Mononuclear cell (primary cell): ENCODE measurements around the gene WDR1. TPM values are rescaled to one million over a fixed set of nuclear protein-coding genes. Genes with fewer than 3 reads are reported as not detected.

Experiments
- H3K27me3 ChIP-seq: 2 replicates; pipeline ENCODE4 v1.6.0; 2011; ENCODE audit warnings: low read length, control low read depth; ENCODE audit not compliant: insufficient read depth
- H3K4me1 ChIP-seq: 2 replicates; pipeline ENCODE4 v1.5.1; 2011; ENCODE audit warnings: mild to moderate bottlenecking, low read length, control low read depth; ENCODE audit not compliant: insufficient read depth
- H3K4me3 ChIP-seq: 2 replicates; pipeline ENCODE4 v1.5.1; 2011; ENCODE audit warnings: mild to moderate bottlenecking, low read length, moderate library complexity
- H3K9me3 ChIP-seq: 2 replicates; pipeline ENCODE4 v1.5.1; 2011; ENCODE audit warnings: low read depth, mild to moderate bottlenecking, control low read depth, low read length
- total RNA-seq: library from RNA; depleted of rRNA; stranded (reverse); fragments of >200 nt; gene quantifications from one replicate; pipeline ENCODE4 v1.2.3, GENCODE V29; 2012

The WDR1 gene
- total RNA-seq, 1 donor: 135 TPM

DNA sequence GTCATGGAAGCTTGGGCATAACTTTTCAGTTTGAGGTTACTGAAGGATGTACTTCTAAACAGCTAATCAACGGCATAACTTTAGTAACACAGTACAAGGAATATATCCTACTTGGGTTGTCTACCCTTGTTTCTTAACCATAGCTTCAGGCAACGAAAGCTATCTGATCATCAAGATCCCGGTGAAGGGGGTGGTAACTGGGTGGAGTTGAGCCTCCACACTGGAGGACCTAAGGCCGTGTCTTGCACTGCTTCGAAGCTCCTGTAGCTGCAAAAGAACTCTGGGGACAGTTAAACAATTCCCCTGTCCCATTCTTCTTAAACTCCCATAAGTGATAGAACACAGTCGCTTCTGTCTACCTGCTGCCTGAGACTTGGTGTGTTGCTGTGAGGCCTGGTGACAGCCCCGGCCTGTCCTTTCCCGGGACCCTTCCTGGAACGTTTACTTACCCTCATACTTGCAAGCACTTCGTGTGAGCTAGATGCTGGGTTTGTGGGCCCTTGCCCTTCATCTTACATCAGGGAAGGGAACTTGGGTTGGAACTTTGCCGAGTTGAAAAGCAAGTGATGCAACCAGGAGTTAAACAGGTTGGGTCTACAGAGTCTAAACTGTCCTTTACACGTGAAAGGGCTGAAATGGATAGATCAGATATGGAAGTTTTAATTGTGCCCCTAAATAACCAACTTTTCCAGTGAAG is 5.8 kb upstream of the WDR1 start:
- Histone ChIP-seq H3K4me3 (no peak overlapping the region), H3K4me1 (peaks cover 33% of the 10 kb centered on the region), H3K27me3 (no peaks in the 10 kb centered on the region), H3K9me3 (no peaks in the 10 kb centered on the region)

GRCh38 chr4:10121568-10122208 is 5.1 kb upstream of the WDR1 start:
- peaks cover 36% of the 10 kb centered on the region for H3K4me1 ChIP-seq
- H3K27me3 ChIP-seq: no peaks in the 10 kb centered on the region
- H3K4me3 ChIP-seq: no peak overlapping the region
- no peaks in the 10 kb centered on the region for H3K9me3 ChIP-seq

- Histone ChIP-seq H3K27me3 (no peaks in the 10 kb centered on the region), H3K9me3 (no peaks in the 10 kb centered on the region), H3K4me1 (peaks cover 36% of the 10 kb centered on the region), H3K4me3 (no peak overlapping the region)
Observed at GRCh38 chr4:10120943-10121567, 4.5 kb upstream of the WDR1 start.

DNA sequence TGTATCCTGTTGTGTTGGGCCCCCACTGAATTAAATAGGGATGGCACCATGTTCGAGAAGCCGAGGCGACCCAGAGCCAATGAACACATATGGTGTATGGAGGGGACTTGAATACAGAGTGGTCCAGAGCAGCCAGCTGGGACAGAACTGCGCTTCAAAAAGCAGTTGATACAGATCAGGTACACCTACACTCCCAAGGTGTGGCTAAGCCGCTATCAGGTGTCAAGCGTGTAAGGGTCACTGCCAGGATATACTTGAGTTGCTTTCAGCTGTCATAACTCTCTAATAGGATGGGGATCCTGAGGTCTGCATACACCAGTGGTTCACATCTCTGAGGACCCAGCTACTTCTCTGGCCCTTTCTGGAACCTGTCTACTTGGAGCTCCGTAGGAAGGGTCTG is 3.2 kb upstream of the WDR1 start:
- Histone ChIP-seq H3K4me3 (no peak overlapping the region), H3K27me3 (no peaks in the 10 kb centered on the region), H3K4me1 (peaks cover 46% of the 10 kb centered on the region), H3K9me3 (no peaks in the 10 kb centered on the region)

- Histone ChIP-seq H3K27me3 (no peaks in the 10 kb centered on the region), H3K9me3 (no peaks in the 10 kb centered on the region), H3K4me1 (peaks cover 46% of the 10 kb centered on the region), H3K4me3 (no peak overlapping the region)
Observed at GRCh38 chr4:10119278-10119677, 2.7 kb upstream of the WDR1 start.

GRCh38 chr4:10118048-10119004 is 1.7 kb upstream of the WDR1 start:
- H3K4me1 ChIP-seq: peaks cover 46% of the 10 kb centered on the region
- no peaks in the 10 kb centered on the region for H3K9me3 ChIP-seq
- H3K27me3 ChIP-seq: no peaks in the 10 kb centered on the region
- no peak overlapping the region for H3K4me3 ChIP-seq

- Histone ChIP-seq H3K4me3 (peak overlapping the region; percentile 78), H3K27me3 (no peaks in the 10 kb centered on the region), H3K4me1 (peaks cover 54% of the 10 kb centered on the region)
Observed at GRCh38 chr4:10117359-10118047, 904 bp upstream of the WDR1 start.

DNA sequence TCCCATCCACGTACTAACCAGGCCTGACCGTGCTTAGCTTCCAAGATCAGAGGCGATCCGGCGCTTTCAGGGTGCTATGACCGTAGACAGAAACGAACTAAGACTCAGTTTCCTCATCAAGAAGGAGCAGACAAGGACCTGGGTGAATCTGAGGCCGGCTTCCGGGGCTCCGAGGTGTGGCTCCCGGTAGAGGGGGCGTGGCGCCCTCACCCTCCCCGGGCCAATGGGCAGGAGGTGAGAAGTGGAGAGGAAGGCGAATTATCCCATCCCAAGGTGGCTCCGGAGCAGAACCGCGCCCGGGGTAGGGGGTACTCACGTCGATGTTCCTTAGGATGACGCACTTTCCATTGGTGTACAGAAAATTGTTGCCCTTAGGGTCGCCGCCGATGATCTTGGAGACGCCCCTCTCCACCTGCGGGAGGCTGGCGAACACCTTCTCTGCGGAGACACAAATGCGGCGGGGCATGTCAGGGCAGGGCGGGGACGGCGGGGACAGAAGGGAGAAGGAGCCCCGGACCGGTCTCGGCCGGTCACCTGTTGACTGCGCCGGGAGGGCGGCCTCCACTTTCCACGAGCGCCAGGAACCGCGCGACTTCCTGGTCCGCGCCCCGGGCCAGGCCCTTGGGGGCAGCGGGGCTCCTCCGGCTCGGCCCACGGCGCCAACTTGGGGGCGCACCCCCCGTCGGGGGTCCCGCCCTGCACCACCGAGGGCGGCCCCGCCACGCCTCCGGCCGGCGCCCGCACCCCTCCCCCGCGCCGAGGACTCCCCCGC is 616 bp downstream of the WDR1 start:
- Histone ChIP-seq H3K4me3 (peak overlapping the region; percentile 78), H3K27me3 (no peaks in the 10 kb centered on the region), H3K9me3 (no peaks in the 10 kb centered on the region), H3K4me1 (peaks cover 69% of the 10 kb centered on the region)

More at GRCh38 chr4:10117359-10118047, 904 bp upstream of the WDR1 start:
- H3K9me3 ChIP-seq: no peaks in the 10 kb centered on the region

- Histone ChIP-seq H3K27me3 (no peaks in the 10 kb centered on the region), H3K9me3 (no peaks in the 10 kb centered on the region), H3K4me3 (peak overlapping the region; percentile 78), H3K4me1 (peaks cover 76% of the 10 kb centered on the region)
Observed at GRCh38 chr4:10115271-10115796, 1.3 kb downstream of the WDR1 start.

DNA sequence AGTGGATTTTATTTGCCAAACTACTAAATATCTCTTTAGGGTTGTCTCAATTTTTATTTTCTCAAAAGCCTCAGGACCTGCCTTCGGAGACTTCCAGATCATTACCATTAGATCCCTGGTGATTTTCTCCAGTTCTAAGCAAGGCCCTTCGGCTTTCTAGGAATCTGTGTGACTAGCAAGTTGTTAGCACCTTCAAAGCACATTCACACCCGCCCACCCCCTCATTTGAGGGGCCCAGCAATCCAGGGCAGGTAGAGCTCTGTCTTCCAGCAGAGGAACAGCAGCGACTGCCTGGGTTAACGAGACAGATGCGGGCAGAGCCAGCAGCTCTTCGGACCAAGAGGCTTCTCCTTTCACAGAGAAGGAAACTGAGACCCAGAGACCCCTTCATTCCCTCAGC is 2.0 kb downstream of the WDR1 start:
- no peak overlapping the region for H3K4me3 ChIP-seq

GRCh38 chr4:10114147-10114546 is 2.5 kb downstream of the WDR1 start:
- Histone ChIP-seq H3K4me1 (peaks cover 87% of the 10 kb centered on the region), H3K9me3 (no peaks in the 10 kb centered on the region), H3K27me3 (no peaks in the 10 kb centered on the region), H3K4me3 (no peak overlapping the region)

More for the DNA sequence above, 2.0 kb downstream of the WDR1 start:
- H3K27me3 ChIP-seq: no peaks in the 10 kb centered on the region
- no peaks in the 10 kb centered on the region for H3K9me3 ChIP-seq
- peaks cover 83% of the 10 kb centered on the region for H3K4me1 ChIP-seq

DNA sequence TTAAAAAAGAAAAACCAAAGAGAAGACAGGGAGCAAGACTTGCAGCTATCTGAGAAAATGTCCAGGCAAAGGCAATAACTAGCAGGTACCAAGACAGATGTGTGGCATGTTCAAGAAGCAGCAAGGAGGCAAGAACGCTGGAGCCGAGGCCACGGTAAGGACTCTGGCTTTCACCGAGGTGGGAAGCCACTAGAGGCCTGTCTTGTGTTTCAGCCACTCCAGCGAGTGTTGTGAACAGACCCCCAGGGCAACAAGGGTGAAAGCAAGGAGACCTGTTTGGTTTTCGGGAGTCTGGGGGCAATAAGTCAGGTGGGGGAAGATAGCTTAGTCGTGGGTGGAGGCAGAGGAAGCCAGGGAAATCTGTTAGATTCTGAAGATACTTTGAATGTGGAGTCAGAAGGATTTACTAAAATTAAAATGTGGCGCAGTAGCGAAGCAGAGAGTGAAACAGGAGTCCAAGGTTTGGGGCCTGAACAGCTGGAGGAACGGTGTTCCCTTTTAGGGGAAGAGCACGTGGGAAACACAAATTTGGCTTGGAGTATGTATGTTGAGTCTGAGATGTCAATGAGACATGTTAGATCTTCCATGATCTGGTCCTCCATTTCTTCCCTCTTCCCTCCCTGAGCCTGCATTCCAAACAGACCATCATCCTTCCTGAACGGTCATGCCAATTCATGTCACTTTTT is 3.1 kb downstream of the WDR1 start:
- Histone ChIP-seq H3K27me3 (no peaks in the 10 kb centered on the region), H3K9me3 (no peaks in the 10 kb centered on the region), H3K4me3 (no peak overlapping the region), H3K4me1 (peaks cover 89% of the 10 kb centered on the region)

GRCh38 chr4:10112658-10113284 is 3.8 kb downstream of the WDR1 start:
- no peaks in the 10 kb centered on the region for H3K27me3 ChIP-seq
- peaks cover 89% of the 10 kb centered on the region for H3K4me1 ChIP-seq
- H3K9me3 ChIP-seq: no peaks in the 10 kb centered on the region
- H3K4me3 ChIP-seq: no peak overlapping the region
